Kidney tubule cell (primary cell): ENCODE results near the gene PTPRF.
A peak's percentile ranks its signal among the peaks of the same experiment; 100 is the strongest.
"Not testable (repeated sequence)": the region's sequence is repeated elsewhere in the genome, so short reads cannot be mapped to it uniquely, and the experiment has no call there.

ENCODE experiments used
- DNase-seq: peaks from one replicate; pipeline ENCODE4 v3.0.0-alpha.2; 2018; ENCODE audit warnings: low spot score

Gene PTPRF

GRCh38 chr1:43634721-43635120 is 104.0 kb downstream of the PTPRF start:
- no peak for DNase-seq

- DNase-seq: peak; percentile 27
These were observed 105.4 kb downstream of the PTPRF start for GRCh38 chr1:43636006-43636641.

GRCh38 chr1:43637267-43637666 is 106.6 kb downstream of the PTPRF start:
- no peak for DNase-seq

GRCh38 chr1:43638381-43638780 is 107.7 kb downstream of the PTPRF start:
- DNase-seq: not testable (repeated sequence)

- DNase-seq: no peak
These were observed 109.5 kb downstream of the PTPRF start for GRCh38 chr1:43639976-43640794.

GRCh38 chr1:43644558-43644957 is 113.9 kb downstream of the PTPRF start:
- DNase-seq: no peak

GRCh38 chr1:43645461-43645860 is 114.8 kb downstream of the PTPRF start:
- no peak for DNase-seq

GRCh38 chr1:43647331-43647730 is 116.6 kb downstream of the PTPRF start:
- DNase-seq: not testable (repeated sequence)

- DNase-seq: peak; percentile 39
These were observed 117.7 kb downstream of the PTPRF start for GRCh38 chr1:43648221-43648847.

- no peak for DNase-seq
These were observed 118.3 kb downstream of the PTPRF start for GRCh38 chr1:43648876-43649477.

GRCh38 chr1:43650310-43651085 is 119.8 kb downstream of the PTPRF start:
- peak; percentile 97 for DNase-seq

GRCh38 chr1:43651188-43651587 is 120.5 kb downstream of the PTPRF start:
- DNase-seq: peak; percentile 29

- no peak for DNase-seq
These were observed 121.2 kb downstream of the PTPRF start for GRCh38 chr1:43651902-43652301.

- peak; percentile 40 for DNase-seq
These were observed 122.7 kb downstream of the PTPRF start for GRCh38 chr1:43653339-43653738.

- no peak for DNase-seq
These were observed 123.2 kb downstream of the PTPRF start for GRCh38 chr1:43653893-43654292.

- DNase-seq: no peak
These were observed 125.3 kb downstream of the PTPRF start for GRCh38 chr1:43655953-43656352.

GRCh38 chr1:43659212-43660166 is 128.8 kb downstream of the PTPRF start:
- DNase-seq: no peak

- DNase-seq: no peak
These were observed 129.7 kb downstream of the PTPRF start for GRCh38 chr1:43660355-43660754.

GRCh38 chr1:43664369-43664768 is 133.7 kb downstream of the PTPRF start:
- DNase-seq: no peak

- DNase-seq: no peak
These were observed 135.9 kb downstream of the PTPRF start for GRCh38 chr1:43666608-43667007.

- DNase-seq: peak; percentile 20
These were observed 138.3 kb downstream of the PTPRF start for GRCh38 chr1:43668956-43669355.
